Hematopoietic multipotent progenitor cell treated with erythropoietin and hydrocortisone succinate and interleukin-3 and kit ligand, for 6 days (in vitro differentiated cells): ENCODE results near the gene BORCS8.
A peak's percentile ranks its signal among the peaks of the same experiment; 100 is the strongest.
"Not testable (repeated sequence)": the region's sequence is repeated elsewhere in the genome, so short reads cannot be mapped to it uniquely, and the experiment has no call there.

Source experiments
- DNase-seq: peaks from one replicate; pipeline ENCODE4 v3.0.0-alpha.2; 2015

Gene BORCS8

GRCh38 chr19:19147344-19147743 is 44.6 kb downstream of the BORCS8 start:
- no peak for DNase-seq

GRCh38 chr19:19146865-19147264 is 45.1 kb downstream of the BORCS8 start:
- no peak for DNase-seq

- peak; percentile 76 for DNase-seq
These were observed 46.0 kb downstream of the BORCS8 start for GRCh38 chr19:19145684-19146608.

- no peak for DNase-seq
These were observed 46.7 kb downstream of the BORCS8 start for GRCh38 chr19:19145281-19145680.

GRCh38 chr19:19142347-19142746 is 49.6 kb downstream of the BORCS8 start:
- no peak for DNase-seq

GRCh38 chr19:19140476-19140875 is 51.5 kb downstream of the BORCS8 start:
- DNase-seq = no peak

- no peak for DNase-seq
These were observed 52.1 kb downstream of the BORCS8 start for GRCh38 chr19:19139876-19140229.

GRCh38 chr19:19138109-19138981 is 53.6 kb downstream of the BORCS8 start, which contains the start of gene TMEM161A:
TMEM161A (minus strand) TSS chr19:19138478; CDS start chr19:19138428, 50 bp downstream.
- peak; percentile 99 for DNase-seq

GRCh38 chr19:19137556-19138108 is 54.3 kb downstream of the BORCS8 start:
- peak; percentile 39 for DNase-seq

- DNase-seq = not testable (repeated sequence)
These were observed 56.2 kb downstream of the BORCS8 start for GRCh38 chr19:19135713-19136112.

GRCh38 chr19:19134687-19135158 is 57.2 kb downstream of the BORCS8 start:
- peak; percentile 71 for DNase-seq

GRCh38 chr19:19133985-19134384 is 58.0 kb downstream of the BORCS8 start:
- no peak for DNase-seq

GRCh38 chr19:19132912-19133311 is 59.0 kb downstream of the BORCS8 start:
- DNase-seq = no peak

GRCh38 chr19:19131989-19132388 is 60.0 kb downstream of the BORCS8 start:
- no peak for DNase-seq
